ENCODE results near the gene USP6NL.
A peak's percentile ranks its signal among the peaks of the same experiment; 100 is the strongest.
"Not testable (repeated sequence)": the region's sequence is repeated elsewhere in the genome, so short reads cannot be mapped to it uniquely, and the experiment has no call there.

The USP6NL gene

DNA sequence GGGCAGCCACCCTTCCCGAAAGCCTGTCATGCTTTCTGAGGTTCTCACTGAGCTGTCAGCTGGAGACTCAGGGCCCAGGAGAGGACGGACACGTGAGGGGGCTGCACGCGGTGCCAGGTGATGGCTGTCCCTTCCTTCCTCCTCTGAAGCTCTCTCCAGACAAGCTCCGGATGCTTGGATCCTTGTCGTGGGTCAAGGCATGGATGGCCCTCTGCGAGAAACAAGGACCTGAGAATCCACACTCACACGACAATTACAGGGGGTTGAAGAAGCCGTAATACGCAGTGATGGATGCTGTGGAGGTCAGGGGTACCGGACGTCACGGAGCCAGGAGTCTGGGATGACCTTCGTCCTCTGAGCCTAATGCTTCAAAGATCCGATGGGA lies 170.3 kb downstream of the USP6NL start:
- no peak for DNase-seq

DNA sequence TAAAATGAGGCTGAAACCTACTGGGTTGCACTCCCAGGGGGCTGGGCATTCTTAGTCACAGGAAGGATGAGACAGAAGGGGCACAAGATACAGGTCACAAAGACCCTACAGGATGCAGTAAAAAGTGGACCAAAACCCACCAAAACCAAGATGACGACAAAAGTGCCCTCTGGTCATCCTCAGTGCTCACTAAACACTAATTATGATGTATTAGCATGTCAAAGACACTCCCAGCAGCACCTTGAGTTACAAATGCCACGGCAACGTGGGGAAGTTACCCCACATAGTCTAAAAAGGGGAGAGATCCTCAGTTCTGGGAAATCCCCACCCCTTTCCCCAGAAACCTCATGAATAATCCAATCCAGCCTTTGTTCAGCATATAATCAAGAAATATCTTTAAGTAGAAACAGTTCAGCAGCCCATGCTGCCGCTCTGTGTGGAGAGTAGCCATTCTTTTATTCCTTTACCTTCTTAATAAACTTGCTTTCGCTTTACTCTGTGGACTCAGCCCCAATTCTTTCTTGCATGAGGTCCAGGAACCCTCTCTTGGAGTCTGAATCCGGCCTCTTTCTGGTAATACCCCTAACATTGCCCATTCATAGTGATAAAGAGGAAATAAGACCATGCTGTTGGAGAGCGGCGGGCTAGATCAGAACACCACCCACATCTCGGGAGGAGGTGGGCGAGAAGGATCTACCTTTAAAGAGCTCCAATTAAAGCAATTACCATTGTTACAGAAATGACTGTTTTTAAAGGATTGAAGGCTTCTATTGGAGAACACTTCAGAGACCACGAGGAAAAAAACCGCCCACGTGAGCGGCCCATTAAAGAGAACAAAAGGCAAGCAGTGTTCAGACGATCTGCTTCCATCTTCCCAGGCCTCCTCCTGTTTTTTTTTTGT lies 170.9 kb downstream of the USP6NL start:
- DNase-seq: no peak

DNA sequence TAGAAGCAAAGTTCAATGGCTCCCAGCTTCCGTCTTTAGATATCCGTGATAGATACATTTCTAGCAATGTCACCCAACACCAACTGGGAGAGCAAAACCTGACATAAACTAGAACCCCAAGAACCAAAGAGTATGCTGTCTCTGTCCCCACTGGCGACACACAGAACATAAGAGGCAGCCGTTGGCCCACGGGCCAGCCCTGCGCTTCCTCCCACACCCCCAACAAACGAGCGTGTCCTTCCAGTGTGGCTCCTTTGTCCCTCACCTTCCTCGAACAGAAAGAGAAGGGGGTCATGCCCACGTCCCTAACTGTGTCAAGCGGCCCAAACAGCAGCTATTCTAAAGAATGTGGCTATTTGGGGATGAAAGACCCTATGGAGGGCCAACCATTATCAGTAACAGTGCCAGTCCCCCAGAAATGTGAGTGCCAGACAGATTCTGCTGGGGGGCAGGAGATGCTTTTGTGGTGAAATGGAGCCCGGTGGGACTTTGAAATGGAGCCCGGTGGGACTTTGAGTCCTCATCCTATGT lies 171.9 kb downstream of the USP6NL start:
- no peak for DNase-seq

DNA sequence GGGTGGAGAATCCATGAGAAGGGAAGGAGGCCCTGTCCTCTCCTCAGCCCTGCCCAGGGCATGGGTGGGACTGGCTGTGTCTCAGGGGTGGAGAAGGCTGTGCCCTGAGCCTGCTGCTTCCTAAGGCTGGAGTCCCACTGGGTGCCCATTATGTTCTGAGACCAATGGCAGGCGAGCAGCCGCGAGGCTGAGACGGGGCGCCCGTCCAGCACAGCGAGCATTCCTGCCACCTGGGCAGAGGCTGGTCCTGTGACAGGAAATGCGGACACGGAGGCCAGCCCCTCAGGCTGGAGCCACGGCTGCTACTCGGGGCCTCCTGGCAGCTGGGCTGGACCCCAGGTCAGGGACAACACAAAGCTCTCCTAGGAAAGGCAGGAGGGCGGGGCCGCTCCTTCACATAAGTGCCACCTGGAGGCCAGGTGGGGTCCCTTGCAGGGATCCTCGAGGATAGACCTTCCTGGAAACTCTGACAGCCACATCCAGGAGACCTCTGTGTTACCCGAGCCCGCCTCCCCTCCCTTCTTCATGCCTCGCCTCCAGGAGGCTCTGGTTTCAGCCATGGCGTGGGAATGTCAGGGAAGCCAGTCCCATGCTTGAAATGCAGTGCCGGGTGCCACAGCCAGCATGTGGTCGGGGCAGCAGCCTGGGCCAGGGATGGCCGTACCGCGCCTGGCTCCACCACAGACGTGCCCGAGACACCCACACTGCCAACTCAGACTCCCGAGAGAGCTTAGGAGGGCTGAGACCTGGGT lies 173.9 kb downstream of the USP6NL start:
- DNase-seq: no peak

DNA sequence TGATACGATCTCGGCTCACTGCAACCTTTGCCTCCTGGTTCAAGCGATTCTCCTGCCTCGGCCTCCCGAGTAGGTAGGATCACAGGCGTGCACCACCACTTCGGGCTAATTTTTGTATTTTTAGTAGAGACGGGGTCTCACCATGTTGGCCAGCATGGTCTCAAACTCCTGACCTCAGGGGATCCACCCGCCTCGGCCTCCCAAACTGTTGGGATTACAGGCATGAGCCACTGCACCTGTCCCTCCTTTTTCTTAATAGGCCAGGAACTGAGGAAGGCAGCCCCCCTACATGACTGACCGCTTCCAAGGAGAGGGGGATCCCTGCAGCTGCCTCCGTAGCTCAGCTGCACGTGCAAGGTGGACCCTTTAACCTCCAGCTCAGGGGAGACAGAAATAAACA lies 175.0 kb downstream of the USP6NL start:
- not testable (repeated sequence) for DNase-seq

DNA sequence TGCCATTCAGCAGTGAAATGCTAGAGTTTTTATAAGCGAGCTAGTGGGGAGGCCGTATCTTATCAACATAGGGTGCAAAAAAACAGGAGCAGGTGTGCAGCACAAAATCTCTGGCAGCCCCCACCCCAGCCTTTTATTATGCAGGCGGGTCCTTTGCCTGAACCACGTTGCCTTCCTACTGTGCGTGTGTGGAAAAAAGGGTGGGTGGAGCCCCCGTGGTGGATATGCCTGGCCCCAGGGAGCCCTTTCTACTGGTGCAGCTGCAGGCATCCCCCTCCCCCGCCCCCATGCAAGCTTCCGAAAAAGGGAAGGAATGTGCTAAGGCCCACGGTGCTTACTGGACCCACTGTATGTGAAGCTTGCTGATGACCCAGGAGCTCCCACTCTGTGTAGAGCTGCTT lies 175.9 kb downstream of the USP6NL start:
- DNase-seq: no peak

DNA sequence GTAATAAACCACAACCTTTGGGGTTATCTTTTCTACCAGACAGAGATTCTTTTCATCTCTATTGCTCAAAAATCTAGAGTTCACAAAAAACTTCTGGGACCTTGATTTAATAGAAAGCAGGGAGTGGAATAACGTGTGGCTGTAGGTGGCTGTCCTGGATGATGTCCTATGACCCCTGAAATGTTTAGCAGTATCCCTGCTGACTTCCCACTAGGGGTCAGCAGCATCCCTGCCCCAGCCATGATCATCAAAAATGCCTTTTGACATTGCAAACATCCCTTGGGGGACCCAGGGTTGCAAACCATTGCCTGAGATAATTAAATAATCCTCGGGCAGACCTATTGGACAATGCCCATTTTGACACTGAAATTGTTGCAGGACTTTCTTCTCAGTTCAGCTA lies 177.1 kb downstream of the USP6NL start:
- DNase-seq: peak; percentile 17

DNA sequence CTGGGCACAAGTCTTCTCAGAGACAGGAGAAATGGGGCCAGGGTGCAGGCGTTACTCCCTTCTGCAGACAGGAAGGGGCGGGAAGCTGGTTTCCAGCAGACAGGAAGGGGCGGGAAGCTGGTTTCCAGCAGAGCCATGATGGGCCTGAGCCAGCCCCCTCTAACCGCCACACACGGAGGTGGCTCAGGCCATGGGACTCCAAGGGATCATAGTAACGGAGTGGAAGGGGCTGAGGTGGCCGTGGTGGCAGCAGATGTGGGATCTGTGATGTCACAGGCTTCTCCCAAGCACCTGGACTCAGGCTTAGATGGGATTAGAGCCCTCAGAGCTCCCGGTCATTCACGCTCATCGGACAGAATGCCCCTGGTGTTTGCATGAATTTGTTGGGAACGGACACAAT lies 177.8 kb downstream of the USP6NL start:
- no peak for DNase-seq

DNA sequence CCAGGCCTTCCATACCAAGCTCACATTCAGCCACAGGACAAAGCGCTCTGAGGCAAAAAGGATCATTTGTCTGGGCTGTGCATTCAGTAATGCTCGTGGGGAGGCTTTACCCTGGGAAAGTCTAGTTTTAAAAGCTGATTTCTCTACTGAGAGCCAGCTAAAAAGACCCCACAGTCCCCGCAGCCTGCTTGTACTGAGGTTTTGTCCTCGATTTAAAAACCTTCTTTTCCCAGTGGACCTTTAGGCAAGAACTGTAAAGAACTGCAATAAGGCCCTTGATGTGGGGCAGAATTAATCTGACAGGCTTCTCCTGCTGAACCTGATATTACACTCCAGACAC lies 180.3 kb downstream of the USP6NL start:
- no peak for DNase-seq

DNA sequence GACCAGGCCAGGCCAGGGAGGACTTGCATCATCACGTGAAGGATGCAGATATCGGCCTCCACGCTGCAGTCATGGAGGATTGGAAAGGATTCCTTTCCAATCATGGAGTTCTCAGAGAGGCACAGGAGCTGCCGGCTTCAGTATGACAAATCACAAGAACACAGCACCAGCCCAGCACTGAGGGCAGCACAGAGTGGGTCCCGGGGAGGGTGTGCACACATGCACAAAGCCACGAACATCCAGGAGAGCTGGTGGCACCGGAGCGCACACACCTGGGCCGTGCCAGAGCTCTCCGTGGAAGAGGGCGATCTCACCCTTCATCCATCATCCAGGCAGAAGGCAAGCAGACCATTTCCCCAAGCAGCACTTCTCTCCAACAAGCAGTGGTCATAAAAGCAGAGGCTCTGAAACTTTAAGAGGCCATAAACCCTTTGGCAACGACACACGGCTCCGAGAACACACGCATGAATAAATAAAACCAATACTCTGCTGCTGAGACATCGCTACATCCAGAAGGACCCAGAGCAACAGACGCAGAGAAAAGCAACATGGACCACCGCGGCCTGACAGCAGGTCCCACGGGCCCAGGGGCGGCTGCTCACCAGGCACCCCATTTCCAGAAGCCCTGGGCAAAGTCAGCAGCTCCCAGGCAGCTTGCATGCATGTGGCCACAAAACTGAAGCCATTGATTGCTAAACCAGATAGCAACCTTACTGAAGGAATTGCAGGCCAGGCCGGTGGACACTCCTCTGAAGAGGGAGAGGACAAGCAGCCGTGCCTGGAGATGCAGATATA lies 180.8 kb downstream of the USP6NL start:
- no peak for DNase-seq

DNA sequence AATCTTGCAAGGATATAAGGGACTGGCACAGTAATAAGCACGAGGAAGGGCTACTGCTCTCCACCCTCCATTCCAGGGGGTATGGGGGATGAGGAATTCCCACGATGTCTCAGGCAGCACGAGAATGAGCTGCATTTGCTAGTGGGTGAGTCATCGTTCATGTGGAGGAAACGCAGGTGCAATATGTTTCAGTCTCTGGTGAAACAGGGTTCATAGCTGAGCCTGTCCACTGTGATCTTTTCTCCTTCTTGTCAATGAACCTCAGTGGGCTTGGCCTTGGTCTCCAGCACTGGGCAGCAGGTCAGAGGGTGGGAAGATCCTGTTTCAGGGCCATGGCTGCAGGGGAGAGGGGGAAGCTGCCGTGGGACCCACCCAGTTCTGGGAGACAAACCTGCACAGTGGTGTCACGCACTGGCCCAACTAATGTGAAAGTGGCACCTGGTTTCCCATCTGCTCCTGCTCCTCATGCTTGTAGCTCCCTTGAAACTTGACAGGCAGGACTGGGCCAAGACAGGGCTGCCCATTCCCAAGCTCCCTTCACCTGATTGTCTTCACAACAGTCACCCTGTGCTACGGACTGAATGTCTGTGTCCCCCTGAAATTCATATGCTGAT lies 181.9 kb downstream of the USP6NL start:
- DNase-seq: peak; percentile 23

DNA sequence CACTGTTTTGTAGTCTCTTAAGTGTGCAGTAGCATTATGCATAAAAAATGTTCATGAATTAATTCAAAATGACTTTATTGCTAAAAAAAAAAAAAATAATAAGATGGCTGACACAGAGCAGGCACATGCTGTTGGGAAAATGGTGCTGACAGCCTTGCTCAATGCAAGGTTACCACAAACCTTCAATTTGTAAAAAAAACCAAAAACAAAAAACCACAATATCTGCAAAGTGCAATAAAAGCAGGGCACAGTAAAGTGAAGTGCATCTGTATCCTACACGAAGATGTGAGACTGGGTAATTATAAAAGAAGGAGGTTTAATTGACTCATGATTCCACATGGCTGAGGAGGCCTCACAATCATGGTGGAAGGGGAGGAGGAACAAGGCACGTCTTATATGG lies 185.8 kb downstream of the USP6NL start:
- peak; percentile 52 for DNase-seq

DNA sequence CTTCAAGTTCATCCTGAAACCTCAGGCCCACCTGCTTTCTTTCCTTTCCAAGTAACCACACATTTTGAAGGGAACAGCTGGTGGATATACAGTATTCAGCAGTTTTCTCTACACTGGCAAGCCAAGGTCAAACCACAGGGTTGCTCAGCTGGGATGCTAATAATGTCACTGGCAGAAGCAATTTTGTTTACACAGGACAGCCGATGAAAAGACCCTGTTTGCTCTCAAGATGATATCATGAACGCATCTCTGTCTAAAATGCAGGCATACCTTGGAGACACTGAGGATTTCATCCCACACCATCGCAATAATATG lies 186.2 kb downstream of the USP6NL start:
- no peak for DNase-seq

DNA sequence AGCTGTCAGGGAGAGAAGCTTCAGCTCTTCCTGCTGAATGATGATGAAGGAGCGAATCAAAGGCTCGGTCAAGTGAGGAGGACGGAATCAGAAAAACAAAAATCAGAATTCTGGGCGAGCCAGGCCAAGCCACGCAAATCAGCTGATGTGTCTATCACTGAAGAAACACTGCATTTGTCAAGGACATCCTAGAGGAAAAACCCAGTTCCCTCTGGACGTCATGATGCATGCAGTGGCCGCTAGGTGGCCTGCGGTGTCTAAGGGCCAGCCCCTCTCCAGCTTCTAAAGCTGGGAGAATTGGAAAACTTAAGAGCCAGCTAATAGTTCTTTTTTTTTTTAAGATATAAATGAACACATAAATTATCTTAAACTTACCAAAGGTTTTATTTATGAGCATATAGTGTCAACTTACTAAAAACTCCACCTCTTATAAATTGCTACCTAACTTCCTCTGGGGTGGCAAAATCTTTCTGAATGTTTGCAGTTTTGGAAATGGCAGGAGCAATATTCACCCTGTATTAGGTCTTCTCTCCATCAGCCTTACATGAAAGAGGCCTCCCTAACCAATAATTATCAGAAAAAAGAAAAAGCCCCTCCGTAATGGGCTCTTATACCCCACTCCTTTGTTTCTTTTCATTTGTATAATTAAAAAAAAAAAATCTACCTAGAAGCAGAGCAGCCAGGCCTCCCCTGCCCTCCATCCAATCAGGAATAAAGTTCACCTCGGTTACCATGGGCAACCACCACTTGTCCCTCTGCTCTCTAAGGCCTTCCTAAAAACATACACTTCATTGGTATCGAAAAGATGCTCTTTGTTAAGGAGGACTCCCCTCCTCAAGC lies 186.8 kb downstream of the USP6NL start:
- peak; percentile 82 for DNase-seq

DNA sequence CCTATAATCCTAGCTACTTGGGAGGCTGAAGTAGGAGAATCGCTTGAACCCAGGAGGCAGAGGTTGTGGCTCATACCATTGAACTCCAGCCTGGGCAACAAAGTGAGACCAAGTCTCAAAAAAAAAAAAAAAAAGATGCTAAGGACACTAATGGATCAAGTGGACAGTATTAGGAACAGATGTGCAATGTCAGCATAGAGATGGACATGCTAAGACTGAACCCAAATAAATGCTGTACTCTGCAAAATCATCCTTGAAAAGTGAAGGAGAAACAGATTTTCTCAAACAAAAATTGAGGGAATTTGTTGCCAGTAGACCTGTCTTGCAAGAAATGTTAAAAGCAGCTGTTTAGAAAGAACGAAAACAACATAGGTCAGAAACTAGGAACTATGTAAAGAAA lies 194.5 kb downstream of the USP6NL start:
- DNase-seq: no peak

DNA sequence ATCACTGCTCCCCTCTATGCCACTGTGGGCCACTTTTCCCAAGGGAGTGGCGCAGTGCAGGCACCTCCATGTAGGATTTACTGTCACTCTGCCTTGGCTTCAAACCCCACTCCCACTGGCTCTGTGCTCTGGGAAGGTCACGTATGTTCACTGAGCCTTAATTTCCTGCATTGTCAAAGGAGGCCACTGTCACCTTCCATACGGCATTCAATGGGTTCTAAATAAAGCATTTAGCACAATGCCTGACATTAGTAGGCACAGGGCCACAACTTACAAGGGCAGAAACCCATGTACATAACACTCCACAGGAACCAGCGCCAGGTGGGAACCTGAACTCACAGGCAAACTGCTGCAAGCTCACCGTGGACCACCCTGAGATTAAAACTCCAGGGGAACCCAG lies 196.4 kb downstream of the USP6NL start:
- no peak for DNase-seq

DNA sequence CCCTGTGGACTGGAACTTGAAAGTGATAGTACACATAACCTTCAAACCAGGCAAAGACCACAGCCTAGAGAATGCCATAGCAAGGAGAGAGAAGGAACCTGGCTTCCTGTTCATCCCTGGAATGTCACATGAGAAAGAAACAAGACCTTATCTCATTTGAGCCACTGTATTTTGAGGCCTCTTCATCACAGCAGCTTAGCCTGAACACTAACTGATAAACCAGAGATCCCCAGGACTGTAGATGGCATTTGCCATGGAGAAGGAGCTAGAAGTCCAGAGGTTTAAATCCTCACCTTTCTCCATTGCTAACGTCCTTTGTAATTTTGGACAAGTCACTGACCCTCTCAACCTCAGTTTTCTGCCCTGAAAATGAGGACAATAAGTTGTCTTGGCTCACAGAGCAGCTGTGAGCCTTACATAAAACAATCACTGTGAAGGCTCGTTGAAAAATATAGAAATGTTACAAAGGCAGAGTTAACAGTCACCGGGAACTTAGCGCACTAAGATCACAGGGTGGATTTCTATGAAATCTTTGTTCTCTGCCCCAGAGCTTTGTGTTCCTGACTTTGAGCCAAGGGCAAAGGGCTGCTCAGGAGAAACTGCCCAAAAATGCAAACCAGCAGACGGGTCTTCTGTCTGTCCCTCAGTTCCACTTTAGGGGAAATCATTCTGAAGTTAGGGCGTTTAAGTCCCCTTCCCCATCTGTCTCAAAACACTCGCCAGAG lies 197.0 kb downstream of the USP6NL start:
- no peak for DNase-seq

DNA sequence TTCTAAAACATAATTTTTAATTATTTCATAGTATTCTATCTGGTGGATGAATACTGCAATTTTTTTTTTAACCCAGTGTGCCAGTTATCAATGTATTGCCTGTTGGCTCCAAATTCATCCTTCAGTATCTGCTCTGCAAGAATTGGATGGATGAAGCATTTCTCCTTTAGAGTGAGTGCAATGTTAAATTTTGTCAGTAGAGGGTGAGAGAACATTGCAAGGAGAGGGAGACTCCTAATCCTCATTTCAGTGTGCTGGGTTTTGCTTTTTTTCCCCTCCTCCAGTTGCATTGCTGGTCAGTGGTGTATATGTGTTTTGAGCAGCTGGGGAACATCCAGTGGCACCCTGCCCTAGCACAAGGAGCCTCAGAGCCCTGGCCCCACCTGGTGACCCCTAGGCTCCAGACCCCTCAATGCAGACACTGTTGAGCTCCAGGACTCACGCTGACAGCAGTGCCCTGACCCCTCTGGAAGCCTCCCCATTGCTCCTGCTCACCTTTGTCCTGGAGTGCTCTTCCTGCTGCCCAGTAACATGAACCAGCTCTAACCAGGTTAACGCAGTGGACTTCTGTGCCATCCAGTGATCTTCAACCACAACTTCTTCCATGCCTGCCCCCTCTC lies 199.4 kb downstream of the USP6NL start:
- DNase-seq: peak; percentile 38

DNA sequence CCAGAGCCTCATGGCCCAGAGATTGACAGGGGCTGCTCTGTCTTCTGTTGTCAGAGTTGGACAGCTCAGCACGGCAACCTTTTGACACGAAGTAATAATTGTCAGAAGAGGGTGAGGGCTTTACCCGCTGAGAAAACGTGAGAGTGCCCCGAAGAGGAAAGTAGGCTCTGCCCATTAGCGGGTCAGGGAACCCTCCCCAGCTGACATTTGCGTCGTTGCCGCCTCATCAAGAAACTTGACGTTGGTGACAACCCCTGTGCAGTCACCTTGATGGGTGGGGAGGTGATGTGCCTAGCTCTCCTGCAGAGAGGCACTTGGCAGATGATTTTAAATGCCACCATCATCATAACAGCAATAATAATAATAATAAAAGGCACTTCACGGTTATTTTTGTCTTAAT lies 202.1 kb downstream of the USP6NL start:
- DNase-seq: no peak

DNA sequence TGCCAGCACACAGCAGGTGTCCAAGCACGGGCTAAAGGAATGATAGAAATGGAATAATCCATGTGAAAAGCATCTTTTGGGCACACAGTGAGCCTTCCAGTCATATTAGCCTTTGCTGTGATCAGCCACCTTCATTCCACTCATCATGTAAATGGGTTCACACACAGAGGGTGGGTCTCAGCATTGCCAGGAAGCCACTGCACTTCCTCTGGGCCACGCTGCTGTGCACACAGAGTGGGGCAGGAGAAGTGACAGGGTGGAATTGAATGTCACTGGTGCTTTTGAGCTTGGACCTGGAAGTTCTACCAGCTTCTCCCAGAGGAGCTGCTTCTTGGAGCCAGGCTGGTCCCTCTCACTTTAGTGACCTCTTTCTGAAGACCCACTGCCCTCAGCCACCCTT lies 203.5 kb downstream of the USP6NL start:
- no peak for DNase-seq

DNA sequence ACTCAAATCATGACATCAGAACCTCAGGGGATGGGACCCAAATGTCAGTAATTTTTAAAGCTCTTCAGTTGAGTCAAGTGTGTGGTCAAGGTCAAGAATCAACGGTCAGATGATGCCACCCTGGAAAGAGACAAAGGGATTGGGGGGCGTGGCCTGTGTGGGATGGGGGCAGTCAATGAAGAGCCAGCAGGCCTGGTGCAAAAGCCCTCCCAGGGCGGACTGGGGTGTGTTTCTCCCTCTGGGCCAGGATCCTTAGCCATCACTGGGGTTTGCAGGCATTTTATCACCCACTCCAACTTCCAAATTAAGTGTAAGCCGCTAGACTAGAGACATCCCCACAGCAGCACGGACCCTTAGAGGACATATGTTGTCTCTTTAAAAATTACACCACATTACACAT lies 204.7 kb downstream of the USP6NL start:
- DNase-seq: no peak

Measured in RPMI8226 (cell line).